DND-41 (cell line): ENCODE data around the gene TBX4.

Experiments
- CTCF ChIP-seq: IDR thresholded peaks from 2 replicates; pipeline ENCODE4 v1.5.1; 2012; ENCODE audit warnings: borderline replicate concordance, low read length, moderate library complexity, mild to moderate bottlenecking; ENCODE audit not compliant: poor library complexity, severe bottlenecking; ENCODE audit errors: extremely low read depth
- EZH2 ChIP-seq: IDR thresholded peaks from 3 replicates; pipeline ENCODE4 v1.6.1; 2012; ENCODE audit warnings: borderline replicate concordance, low read depth, mild to moderate bottlenecking, moderate library complexity, low read length, inconsistent platforms; ENCODE audit not compliant: severe bottlenecking

GRCh38 chr17:61406971-61407911, 45.0 kb upstream of the TBX4 start:
- TF ChIP-seq CTCF (no peak), EZH2 (no peak)
